Nephron (organoid): ENCODE measurements around the gene TCF12.

ENCODE experiments used
- H3K27ac Mint-ChIP-seq, 3 experiments: 2 replicates each; pipeline ENCODE4 v1.8.0; 2020; ENCODE audit warnings: mixed read lengths in 3 of 3, mild to moderate bottlenecking in 2 of 3, moderate library complexity in 1 of 3
- H3K27me3 Mint-ChIP-seq: 2 replicates; pipeline ENCODE4 v1.8.0; 2021; ENCODE audit warnings: low read depth, mild to moderate bottlenecking, moderate library complexity, mixed read lengths
- H3K36me3 Mint-ChIP-seq: 2 replicates; pipeline ENCODE4 v1.8.0; 2020; ENCODE audit warnings: low read depth, mixed read lengths
- H3K4me1 Mint-ChIP-seq: 2 replicates; pipeline ENCODE4 v1.8.0; 2020; ENCODE audit warnings: mixed read lengths
- H3K4me3 Mint-ChIP-seq, 3 experiments: 2 replicates each; pipeline ENCODE4 v1.8.0; 2020; ENCODE audit warnings: mild to moderate bottlenecking in 3 of 3, mixed read lengths in 3 of 3, moderate library complexity in 2 of 3
- H3K9me3 Mint-ChIP-seq: 2 replicates; pipeline ENCODE4 v1.8.0; 2020; ENCODE audit warnings: mixed read lengths
- TF ChIP-seq, protein P1 (sequence below), 3 experiments: fragments of 200-600 bp; sonication (generic); IDR thresholded peaks; one replicate each; pipeline ENCODE4 v1.5.0; 2021; ENCODE audit warnings: antibody characterized with exemption in 3 of 3; ENCODE audit not compliant: unreplicated experiment in 3 of 3

The TCF12 gene

DNA sequence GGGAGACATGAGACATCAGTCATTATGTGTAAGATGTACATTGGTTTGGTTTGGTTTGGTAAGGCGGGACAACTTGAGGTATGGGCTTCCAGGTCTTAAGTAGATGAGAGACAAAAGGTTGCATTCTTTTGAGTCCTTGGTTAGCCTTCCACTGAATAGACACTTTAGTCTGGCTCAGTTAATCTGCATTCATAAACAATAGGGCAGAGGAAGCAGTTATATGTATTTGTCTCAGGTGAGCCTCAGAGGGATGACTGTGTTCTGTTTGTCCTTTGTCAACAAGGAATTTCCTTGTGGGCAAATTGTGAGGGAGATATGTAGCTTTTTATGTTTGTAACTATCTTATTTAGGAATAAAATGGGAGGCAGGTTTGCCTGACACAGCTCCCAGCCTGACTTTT lies 50.4 kb downstream of the TCF12 start:
- H3K27me3 Mint-ChIP-seq: no peaks in the 10 kb centered on the region
- peaks cover 3% of the 10 kb centered on the region for H3K9me3 Mint-ChIP-seq
- peaks cover 10% of the 10 kb centered on the region for H3K36me3 Mint-ChIP-seq
- H3K4me3 Mint-ChIP-seq: no peak overlapping the region
- no peak overlapping the region for H3K27ac Mint-ChIP-seq
- H3K4me1 Mint-ChIP-seq: peaks cover 28% of the 10 kb centered on the region
- TF ChIP-seq, protein P1, sequence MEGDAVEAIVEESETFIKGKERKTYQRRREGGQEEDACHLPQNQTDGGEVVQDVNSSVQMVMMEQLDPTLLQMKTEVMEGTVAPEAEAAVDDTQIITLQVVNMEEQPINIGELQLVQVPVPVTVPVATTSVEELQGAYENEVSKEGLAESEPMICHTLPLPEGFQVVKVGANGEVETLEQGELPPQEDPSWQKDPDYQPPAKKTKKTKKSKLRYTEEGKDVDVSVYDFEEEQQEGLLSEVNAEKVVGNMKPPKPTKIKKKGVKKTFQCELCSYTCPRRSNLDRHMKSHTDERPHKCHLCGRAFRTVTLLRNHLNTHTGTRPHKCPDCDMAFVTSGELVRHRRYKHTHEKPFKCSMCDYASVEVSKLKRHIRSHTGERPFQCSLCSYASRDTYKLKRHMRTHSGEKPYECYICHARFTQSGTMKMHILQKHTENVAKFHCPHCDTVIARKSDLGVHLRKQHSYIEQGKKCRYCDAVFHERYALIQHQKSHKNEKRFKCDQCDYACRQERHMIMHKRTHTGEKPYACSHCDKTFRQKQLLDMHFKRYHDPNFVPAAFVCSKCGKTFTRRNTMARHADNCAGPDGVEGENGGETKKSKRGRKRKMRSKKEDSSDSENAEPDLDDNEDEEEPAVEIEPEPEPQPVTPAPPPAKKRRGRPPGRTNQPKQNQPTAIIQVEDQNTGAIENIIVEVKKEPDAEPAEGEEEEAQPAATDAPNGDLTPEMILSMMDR (IDR thresholded peaks at IDR 0.05; ENCODE audit: unreplicated experiment in 3 of 3): no peak

DNA sequence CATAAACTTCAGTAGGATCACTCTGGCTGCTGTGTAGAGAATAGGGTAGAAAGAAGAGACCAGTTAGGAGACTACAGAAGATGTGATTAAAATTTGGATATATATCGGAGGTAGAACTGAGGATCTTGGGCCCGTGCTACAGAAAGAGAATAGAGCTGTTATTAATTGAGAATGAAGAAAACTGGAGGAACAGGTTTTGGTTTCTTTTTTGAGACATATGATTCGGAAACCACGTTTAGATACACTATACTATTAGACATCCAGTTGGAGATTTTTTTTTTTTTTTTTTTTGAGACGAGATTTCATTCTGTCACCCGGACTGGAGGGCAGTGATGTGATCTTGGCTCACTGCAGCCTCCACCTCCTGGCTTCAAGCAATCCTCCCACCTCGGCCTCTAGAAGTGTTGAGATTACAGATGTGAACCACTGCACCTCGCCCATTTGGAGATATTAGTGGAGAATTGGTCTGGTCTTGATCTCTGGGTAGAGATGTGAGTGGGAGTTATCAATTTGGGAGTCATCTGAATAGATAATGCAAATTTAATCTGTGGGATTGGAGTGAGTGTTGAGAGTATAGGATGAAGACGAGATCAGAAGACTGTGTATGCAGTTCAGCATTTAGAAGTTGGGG lies 50.9 kb downstream of the TCF12 start:
- Mint-ChIP-seq H3K4me3 (no peak overlapping the region), H3K9me3 (peaks cover 3% of the 10 kb centered on the region), H3K4me1 (peaks cover 23% of the 10 kb centered on the region), H3K27ac (no peak overlapping the region), H3K27me3 (no peaks in the 10 kb centered on the region), H3K36me3 (peaks cover 10% of the 10 kb centered on the region)
- TF ChIP-seq, protein P1 (IDR thresholded peaks at IDR 0.05; ENCODE audit: unreplicated experiment in 3 of 3): no peak

DNA sequence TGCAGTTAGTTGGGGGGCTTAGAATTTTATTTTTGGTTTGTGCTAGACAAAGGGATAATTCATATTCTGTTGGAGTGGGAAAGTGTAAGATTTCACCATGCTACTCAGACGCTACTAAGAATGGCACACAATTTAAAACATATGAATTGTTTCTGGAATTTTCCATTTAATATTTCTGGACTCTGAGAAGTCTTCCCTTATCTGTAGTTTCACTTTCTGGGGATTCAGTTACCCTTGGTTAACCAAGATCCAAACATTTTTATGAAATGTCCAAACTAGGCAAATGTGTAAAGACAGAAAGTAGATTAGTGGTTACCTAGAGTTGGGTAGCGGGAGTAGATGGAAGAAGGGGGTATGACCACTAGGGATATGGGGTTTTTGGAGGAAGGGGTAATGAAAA lies 53.1 kb downstream of the TCF12 start:
- TF ChIP-seq, protein P1 (IDR thresholded peaks at IDR 0.05; ENCODE audit: unreplicated experiment in 3 of 3): no peak
- H3K27ac Mint-ChIP-seq: no peak overlapping the region
- H3K9me3 Mint-ChIP-seq: peaks cover 3% of the 10 kb centered on the region
- H3K4me1 Mint-ChIP-seq: peaks cover 21% of the 10 kb centered on the region
- no peaks in the 10 kb centered on the region for H3K27me3 Mint-ChIP-seq
- peaks cover 10% of the 10 kb centered on the region for H3K36me3 Mint-ChIP-seq
- H3K4me3 Mint-ChIP-seq: no peak overlapping the region

DNA sequence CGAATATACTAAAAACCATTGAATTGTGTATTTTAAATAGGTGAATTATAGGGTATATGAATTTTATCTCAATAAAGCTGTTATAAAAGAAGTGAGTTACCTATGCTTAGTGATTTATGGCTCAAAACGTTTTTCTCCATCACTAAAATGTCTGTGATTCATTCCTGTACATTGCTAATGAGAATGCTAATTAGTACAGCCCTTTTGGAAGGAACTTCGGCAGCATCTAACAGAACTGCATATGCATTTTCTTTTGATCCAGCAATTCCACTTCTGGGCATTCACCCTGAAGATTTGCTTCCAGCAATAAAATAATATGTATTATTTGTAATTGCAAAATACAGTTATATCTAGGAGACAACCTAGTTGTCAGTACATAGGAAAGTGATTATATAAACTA lies 53.6 kb downstream of the TCF12 start:
- TF ChIP-seq, protein P1 (IDR thresholded peaks at IDR 0.05; ENCODE audit: unreplicated experiment in 3 of 3): no peak
- H3K4me3 Mint-ChIP-seq: no peak overlapping the region
- H3K27me3 Mint-ChIP-seq: no peaks in the 10 kb centered on the region
- H3K4me1 Mint-ChIP-seq: peaks cover 21% of the 10 kb centered on the region
- peaks cover 3% of the 10 kb centered on the region for H3K9me3 Mint-ChIP-seq
- no peak overlapping the region for H3K27ac Mint-ChIP-seq
- H3K36me3 Mint-ChIP-seq: peaks cover 10% of the 10 kb centered on the region

DNA sequence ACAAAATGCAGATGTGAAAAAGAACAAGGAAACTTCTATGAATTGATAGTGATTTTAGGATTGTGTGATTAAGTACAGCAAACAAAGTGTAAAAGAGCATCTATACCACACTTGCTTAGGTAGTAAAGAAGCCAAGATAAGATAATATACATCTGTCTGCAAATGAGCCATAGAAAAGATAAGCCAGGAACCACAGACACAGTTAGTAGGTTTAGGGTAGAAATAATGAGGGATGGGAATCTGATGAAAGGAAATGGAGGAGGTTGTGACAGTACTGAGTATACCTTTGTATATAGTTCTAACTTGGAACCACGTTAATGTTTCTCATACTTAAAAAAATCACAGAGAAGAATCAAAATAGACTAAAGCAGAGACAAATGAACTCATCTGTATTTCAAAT lies 54.0 kb downstream of the TCF12 start:
- Mint-ChIP-seq H3K27me3 (no peaks in the 10 kb centered on the region), H3K4me3 (no peak overlapping the region), H3K36me3 (peaks cover 10% of the 10 kb centered on the region), H3K9me3 (peaks cover 3% of the 10 kb centered on the region), H3K4me1 (peaks cover 18% of the 10 kb centered on the region), H3K27ac (peak overlapping the region in 2 of 3 experiments; percentile 3 to 26)
- TF ChIP-seq, protein P1 (IDR thresholded peaks at IDR 0.05; ENCODE audit: unreplicated experiment in 3 of 3): no peak

DNA sequence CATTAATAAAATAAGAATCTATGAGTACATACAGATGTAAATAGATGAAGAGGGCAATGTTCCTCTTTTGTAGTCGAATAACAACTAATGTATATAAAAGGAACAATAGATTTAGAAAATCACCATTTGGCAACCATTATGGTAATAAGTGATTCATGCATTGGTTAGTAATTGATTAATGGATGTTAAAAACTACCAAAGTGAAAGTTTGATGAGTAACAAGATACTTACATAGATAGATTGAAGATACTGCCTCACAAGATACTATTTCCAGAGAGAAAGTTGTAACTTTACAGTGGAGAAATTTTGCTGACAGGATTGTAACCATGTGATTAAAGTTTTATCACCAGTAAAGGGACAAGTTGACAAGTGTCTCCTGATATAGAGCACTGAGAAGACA lies 55.0 kb downstream of the TCF12 start:
- Mint-ChIP-seq H3K4me3 (no peak overlapping the region), H3K9me3 (peaks cover 3% of the 10 kb centered on the region), H3K27me3 (no peaks in the 10 kb centered on the region), H3K27ac (peak overlapping the region in 1 of 3 experiments; percentile 6), H3K36me3 (peaks cover 10% of the 10 kb centered on the region), H3K4me1 (peaks cover 16% of the 10 kb centered on the region)
- TF ChIP-seq, protein P1 (IDR thresholded peaks at IDR 0.05; ENCODE audit: unreplicated experiment in 3 of 3): no peak
